HL-60/S4 treated with phorbol 12-myristate 13-acetate at 8.2 ng/mL for 4 days and 3 days (cell line): Measurements from ENCODE around the gene GRM4.

Experiments
- in situ Hi-C: fragments of 300-500 bp; cut with MboI; formaldehyde crosslinking; loops from 2 replicates; pipeline ENCODE4 v1.15.0; 2022; ENCODE audit warnings: low sequenced_read_pairs

Gene GRM4

GRCh38 chr6:34050691-34051090, 95.2 kb downstream of the GRM4 start:
- in situ Hi-C loops: no loop called here

- in situ Hi-C loops: loop anchor here (25.0 kb wide), 1 partner anchor 287 kb away; no protein-coding TSS in a partner anchor
These were observed 96.2 kb downstream of the GRM4 start for GRCh38 chr6:34049395-34050342.

GRCh38 chr6:34047913-34048867, 97.7 kb downstream of the GRM4 start:
- in situ Hi-C loops: loop anchor here (25.0 kb wide), 1 partner anchor 286 kb away; no protein-coding TSS in a partner anchor

- in situ Hi-C loops: loop anchor here (25.0 kb wide), 1 partner anchor 284 kb away; no protein-coding TSS in a partner anchor
These were observed 99.3 kb downstream of the GRM4 start for GRCh38 chr6:34046617-34047016.

- in situ Hi-C loops: loop anchor here (25.0 kb wide), 1 partner anchor 283 kb away; no protein-coding TSS in a partner anchor
These were observed 100.1 kb downstream of the GRM4 start for GRCh38 chr6:34045771-34046170.

- in situ Hi-C loops: loop anchor here (25.0 kb wide), 1 partner anchor 283 kb away; no protein-coding TSS in a partner anchor
These were observed 100.8 kb downstream of the GRM4 start for GRCh38 chr6:34044945-34045595.

GRCh38 chr6:34043359-34043758, 102.5 kb downstream of the GRM4 start:
- in situ Hi-C loops: loop anchor here (25.0 kb wide), 1 partner anchor 281 kb away; no protein-coding TSS in a partner anchor

GRCh38 chr6:34041998-34042397, 103.9 kb downstream of the GRM4 start:
- in situ Hi-C loops: loop anchor here (25.0 kb wide), 1 partner anchor 280 kb away; no protein-coding TSS in a partner anchor

GRCh38 chr6:34041385-34041784, 104.5 kb downstream of the GRM4 start:
- in situ Hi-C loops: loop anchor here (25.0 kb wide), 1 partner anchor 279 kb away; no protein-coding TSS in a partner anchor

- in situ Hi-C loops: loop anchor here (25.0 kb wide), 1 partner anchor 278 kb away; no protein-coding TSS in a partner anchor
These were observed 105.9 kb downstream of the GRM4 start for GRCh38 chr6:34039943-34040342.

- in situ Hi-C loops: loop anchor here (25.0 kb wide), 1 partner anchor 275 kb away; no protein-coding TSS in a partner anchor
These were observed 108.7 kb downstream of the GRM4 start for GRCh38 chr6:34037151-34037550.

- in situ Hi-C loops: loop anchor here (25.0 kb wide), 1 partner anchor 274 kb away; no protein-coding TSS in a partner anchor
These were observed 109.4 kb downstream of the GRM4 start for GRCh38 chr6:34036357-34037069.

GRCh38 chr6:34035704-34036356, 110.1 kb downstream of the GRM4 start:
- in situ Hi-C loops: loop anchor here (25.0 kb wide), 1 partner anchor 274 kb away; no protein-coding TSS in a partner anchor

- in situ Hi-C loops: loop anchor here (25.0 kb wide), 1 partner anchor 273 kb away; no protein-coding TSS in a partner anchor
These were observed 110.7 kb downstream of the GRM4 start for GRCh38 chr6:34035161-34035560.

GRCh38 chr6:34032856-34033255, 113.0 kb downstream of the GRM4 start:
- in situ Hi-C loops: loop anchor here (25.0 kb wide), 1 partner anchor 271 kb away; no protein-coding TSS in a partner anchor

GRCh38 chr6:34031625-34032383, 114.1 kb downstream of the GRM4 start:
- in situ Hi-C loops: loop anchor here (25.0 kb wide), 1 partner anchor 270 kb away; no protein-coding TSS in a partner anchor

GRCh38 chr6:34030831-34031624, 114.9 kb downstream of the GRM4 start:
- in situ Hi-C loops: loop anchor here (25.0 kb wide), 1 partner anchor 269 kb away; no protein-coding TSS in a partner anchor
